ENCODE data around the gene CSRNP3.

CSRNP3 gene

DNA sequence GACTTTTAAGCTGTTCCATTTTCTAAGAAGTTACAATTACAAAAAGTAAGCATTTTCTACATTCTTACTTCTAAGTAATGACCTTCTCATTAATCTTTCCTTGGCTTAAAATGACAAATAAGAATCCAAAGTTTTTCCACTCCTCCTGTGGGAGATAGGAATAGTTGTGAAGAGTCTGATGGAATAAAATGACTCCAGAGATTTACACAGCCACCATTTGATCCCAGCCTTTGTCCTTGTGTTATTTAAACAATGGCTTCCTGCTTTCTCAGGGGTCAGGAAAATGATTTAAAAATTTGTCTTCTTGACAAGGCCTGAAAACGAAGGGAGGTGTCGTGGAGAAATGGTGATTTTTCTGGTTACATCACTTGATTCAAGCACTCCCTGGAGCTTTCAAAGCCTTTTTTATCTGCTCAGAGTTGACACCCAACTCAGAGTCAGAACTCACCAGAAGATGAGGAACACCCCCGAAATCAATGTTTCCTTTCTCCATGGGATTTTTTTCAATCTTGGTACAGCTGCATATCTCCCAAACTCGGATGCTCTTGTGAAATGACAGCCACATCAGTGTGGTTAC is 218.0 kb downstream of the CSRNP3 start:
- no peaks in the 10 kb centered on the region for H4K20me1 ChIP-seq (ENCODE audit: insufficient read depth, low read length, poor library complexity, severe bottlenecking)
- no peak overlapping the region for H3K4me3 ChIP-seq (ENCODE audit: low read length, poor library complexity, severe bottlenecking)
- no peaks in the 10 kb centered on the region for H3K9me3 ChIP-seq (ENCODE audit: insufficient read depth, low read depth, low read length)
- no peaks in the 10 kb centered on the region for H3K36me3 ChIP-seq (ENCODE audit: insufficient read depth, low read length)
- H3K9ac ChIP-seq (ENCODE audit: low read depth, low read length, poor library complexity, severe bottlenecking) = no peak overlapping the region
- H3K79me2 ChIP-seq (ENCODE audit: insufficient read depth, low read length) = no peaks in the 10 kb centered on the region
- H3F3A ChIP-seq (ENCODE audit: low read depth) = no peaks in the 10 kb centered on the region
- H2AFZ ChIP-seq (ENCODE audit: low read length) = no peak overlapping the region
- H3K4me2 ChIP-seq (ENCODE audit: low read depth, low read length, poor library complexity, severe bottlenecking) = no peak overlapping the region
- no peaks in the 10 kb centered on the region for H3K4me1 ChIP-seq (ENCODE audit: insufficient read depth, low read length, poor library complexity, severe bottlenecking)
- no peaks in the 10 kb centered on the region for H3K9me2 ChIP-seq (replicated peaks; ENCODE audit: low read depth, low read length)
- TF ChIP-seq, protein P1, sequence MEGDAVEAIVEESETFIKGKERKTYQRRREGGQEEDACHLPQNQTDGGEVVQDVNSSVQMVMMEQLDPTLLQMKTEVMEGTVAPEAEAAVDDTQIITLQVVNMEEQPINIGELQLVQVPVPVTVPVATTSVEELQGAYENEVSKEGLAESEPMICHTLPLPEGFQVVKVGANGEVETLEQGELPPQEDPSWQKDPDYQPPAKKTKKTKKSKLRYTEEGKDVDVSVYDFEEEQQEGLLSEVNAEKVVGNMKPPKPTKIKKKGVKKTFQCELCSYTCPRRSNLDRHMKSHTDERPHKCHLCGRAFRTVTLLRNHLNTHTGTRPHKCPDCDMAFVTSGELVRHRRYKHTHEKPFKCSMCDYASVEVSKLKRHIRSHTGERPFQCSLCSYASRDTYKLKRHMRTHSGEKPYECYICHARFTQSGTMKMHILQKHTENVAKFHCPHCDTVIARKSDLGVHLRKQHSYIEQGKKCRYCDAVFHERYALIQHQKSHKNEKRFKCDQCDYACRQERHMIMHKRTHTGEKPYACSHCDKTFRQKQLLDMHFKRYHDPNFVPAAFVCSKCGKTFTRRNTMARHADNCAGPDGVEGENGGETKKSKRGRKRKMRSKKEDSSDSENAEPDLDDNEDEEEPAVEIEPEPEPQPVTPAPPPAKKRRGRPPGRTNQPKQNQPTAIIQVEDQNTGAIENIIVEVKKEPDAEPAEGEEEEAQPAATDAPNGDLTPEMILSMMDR (conservative IDR thresholded peaks at IDR 0.05; ENCODE audit: low read length) = no peak
- TF ChIP-seq EZH2phosphoT487 (IDR thresholded peaks at IDR 0.05; ENCODE audit: borderline replicate concordance) = no peak
- no peaks in the 10 kb centered on the region for H3K27me3 ChIP-seq (ENCODE audit: insufficient read depth, low read length, poor library complexity, severe bottlenecking)

DNA sequence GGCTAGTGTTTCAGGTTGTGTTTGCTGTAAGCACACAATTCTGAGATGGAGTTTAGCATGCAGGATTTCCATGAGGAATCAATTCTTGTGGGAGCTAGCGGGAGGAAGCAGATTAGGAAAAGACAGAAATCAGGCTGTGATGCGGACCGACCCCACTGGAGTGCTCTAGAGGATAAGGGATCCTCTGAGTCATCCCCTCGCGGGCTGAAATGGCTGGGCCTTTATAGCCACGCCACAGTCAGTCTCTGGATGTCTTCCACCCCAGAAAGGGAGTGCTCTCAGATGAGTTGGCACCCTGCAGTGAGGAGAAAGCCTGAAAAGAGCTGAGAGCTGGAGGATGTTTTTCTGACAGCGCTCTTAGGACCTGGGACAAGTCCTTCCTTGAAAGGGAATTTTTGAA is 222.1 kb downstream of the CSRNP3 start:
- H2AFZ ChIP-seq (ENCODE audit: low read length) = no peak overlapping the region
- H3K36me3 ChIP-seq (ENCODE audit: insufficient read depth, low read length) = no peaks in the 10 kb centered on the region
- no peak for TF ChIP-seq EZH2phosphoT487 (IDR thresholded peaks at IDR 0.05; ENCODE audit: borderline replicate concordance)
- TF ChIP-seq, protein P1 (conservative IDR thresholded peaks at IDR 0.05; ENCODE audit: low read length) = no peak
- no peak overlapping the region for H3K4me3 ChIP-seq (ENCODE audit: low read length, poor library complexity, severe bottlenecking)
- H3K27me3 ChIP-seq (ENCODE audit: insufficient read depth, low read length, poor library complexity, severe bottlenecking) = no peaks in the 10 kb centered on the region
- H3F3A ChIP-seq (ENCODE audit: low read depth) = no peaks in the 10 kb centered on the region
- no peaks in the 10 kb centered on the region for H4K20me1 ChIP-seq (ENCODE audit: insufficient read depth, low read length, poor library complexity, severe bottlenecking)
- no peak overlapping the region for H3K4me2 ChIP-seq (ENCODE audit: low read depth, low read length, poor library complexity, severe bottlenecking)
- H3K9me3 ChIP-seq (ENCODE audit: insufficient read depth, low read depth, low read length) = no peaks in the 10 kb centered on the region
- H3K4me1 ChIP-seq (ENCODE audit: insufficient read depth, low read length, poor library complexity, severe bottlenecking) = no peaks in the 10 kb centered on the region
- no peaks in the 10 kb centered on the region for H3K9me2 ChIP-seq (replicated peaks; ENCODE audit: low read depth, low read length)
- H3K9ac ChIP-seq (ENCODE audit: low read depth, low read length, poor library complexity, severe bottlenecking) = no peak overlapping the region
- H3K79me2 ChIP-seq (ENCODE audit: insufficient read depth, low read length) = no peaks in the 10 kb centered on the region

DNA sequence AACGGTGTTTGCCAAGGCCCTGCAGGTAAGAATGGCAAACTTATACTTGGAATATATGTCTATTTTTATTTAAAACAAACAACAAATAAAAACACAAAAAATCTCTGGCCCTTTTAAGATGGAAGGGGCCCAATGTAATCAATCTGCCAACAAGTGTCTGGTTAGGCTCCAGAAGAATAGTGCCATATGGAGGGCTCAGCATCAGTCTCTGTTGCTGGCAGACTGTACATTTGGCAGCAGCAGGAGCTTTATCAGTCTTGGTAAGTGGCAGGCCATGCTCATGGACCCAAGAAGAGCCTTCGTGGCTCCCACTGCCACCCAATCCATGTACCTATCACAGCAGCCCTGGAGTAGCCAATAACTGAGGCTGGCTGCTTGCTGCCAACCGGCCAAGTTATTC is 223.4 kb downstream of the CSRNP3 start:
- TF ChIP-seq, protein P1 (conservative IDR thresholded peaks at IDR 0.05; ENCODE audit: low read length) = no peak
- TF ChIP-seq EZH2phosphoT487 (IDR thresholded peaks at IDR 0.05; ENCODE audit: borderline replicate concordance) = no peak
- Histone ChIP-seq H2AFZ (ENCODE audit: low read length) (no peak overlapping the region), H3K4me1 (ENCODE audit: insufficient read depth, low read length, poor library complexity, severe bottlenecking) (no peaks in the 10 kb centered on the region), H3K27me3 (ENCODE audit: insufficient read depth, low read length, poor library complexity, severe bottlenecking) (no peaks in the 10 kb centered on the region), H3K4me2 (ENCODE audit: low read depth, low read length, poor library complexity, severe bottlenecking) (no peak overlapping the region), H3K4me3 (ENCODE audit: low read length, poor library complexity, severe bottlenecking) (no peak overlapping the region), H3K9me3 (ENCODE audit: insufficient read depth, low read depth, low read length) (no peaks in the 10 kb centered on the region), H3K79me2 (ENCODE audit: insufficient read depth, low read length) (no peaks in the 10 kb centered on the region), H4K20me1 (ENCODE audit: insufficient read depth, low read length, poor library complexity, severe bottlenecking) (no peaks in the 10 kb centered on the region), H3K9ac (ENCODE audit: low read depth, low read length, poor library complexity, severe bottlenecking) (no peak overlapping the region), H3K9me2 (replicated peaks; ENCODE audit: low read depth, low read length) (no peaks in the 10 kb centered on the region), H3F3A (ENCODE audit: low read depth) (no peaks in the 10 kb centered on the region), H3K36me3 (ENCODE audit: insufficient read depth, low read length) (no peaks in the 10 kb centered on the region)

Measured in Loucy (cell line).